IPS DF 6.9 (cell line): ENCODE data around the gene KRT2.

ENCODE experiments used
- DNase-seq: peaks from one replicate; pipeline ENCODE4 v3.0.0-alpha.2; 2013; ENCODE audit warnings: low read depth, low spot score
- H3K27ac ChIP-seq: one replicate; pipeline ENCODE4 v1.5.1; 2013; ENCODE audit warnings: low read length, control low read depth
- H3K27me3 ChIP-seq: 2 replicates; pipeline ENCODE4 v1.6.1; 2013; ENCODE audit warnings: mild to moderate bottlenecking, low read length; ENCODE audit not compliant: control insufficient read depth, insufficient read depth
- H3K36me3 ChIP-seq: 2 replicates; pipeline ENCODE4 v1.6.1; 2013; ENCODE audit warnings: low read length; ENCODE audit not compliant: control insufficient read depth, insufficient read depth
- H3K4me1 ChIP-seq: 2 replicates; pipeline ENCODE4 v1.6.1; 2013; ENCODE audit warnings: low read length; ENCODE audit not compliant: control insufficient read depth, insufficient read depth
- H3K4me3 ChIP-seq: 2 replicates; pipeline ENCODE4 v1.5.1; 2013; ENCODE audit warnings: mild to moderate bottlenecking, low read length
- H3K9me3 ChIP-seq: 2 replicates; pipeline ENCODE4 v1.6.1; 2013; ENCODE audit warnings: low read length, inconsistent platforms; ENCODE audit not compliant: control insufficient read depth, insufficient read depth
- WGBS: extraction: QIAGEN DNeasy Blood & Tissue Kit; methylation state at CpG from one replicate; pipeline ENCODE4 v1.1.7; 2013; ENCODE audit warnings: mixed read lengths, missing lambda C conversion rate; ENCODE audit not compliant: insufficient read length, insufficient coverage; 5-methylcytosine and 5-hydroxymethylcytosine counted together

The KRT2 gene

DNA sequence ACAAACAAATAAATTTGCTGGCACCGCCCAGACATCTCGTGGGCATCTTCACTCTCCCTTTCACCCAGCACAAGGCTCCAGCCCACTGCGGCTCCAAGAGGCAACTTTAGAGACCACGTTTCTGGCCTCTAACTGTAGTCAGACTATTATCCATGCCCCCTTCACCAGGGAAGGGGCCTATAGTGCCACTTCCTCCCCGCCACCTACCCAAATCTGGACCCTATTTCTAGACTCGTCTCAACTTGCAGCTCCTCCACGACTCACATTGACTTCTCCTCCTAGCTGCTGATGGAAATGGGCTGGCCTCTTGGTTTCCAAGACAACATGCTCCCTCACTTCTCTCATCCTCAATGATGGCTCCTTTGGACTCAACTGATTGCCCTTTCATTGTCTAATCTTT, 15.9 kb upstream of the KRT2 start:
- no peak for DNase-seq
- no peaks in the 10 kb centered on the region for H3K36me3 ChIP-seq
- no peaks in the 10 kb centered on the region for H3K27me3 ChIP-seq
- H3K4me1 ChIP-seq: no peaks in the 10 kb centered on the region
- no peaks in the 10 kb centered on the region for H3K9me3 ChIP-seq
- no peak overlapping the region for H3K27ac ChIP-seq
- WGBS: no CpG with 5 or more reads among the region's 7 CpGs
- no peak overlapping the region for H3K4me3 ChIP-seq

DNA sequence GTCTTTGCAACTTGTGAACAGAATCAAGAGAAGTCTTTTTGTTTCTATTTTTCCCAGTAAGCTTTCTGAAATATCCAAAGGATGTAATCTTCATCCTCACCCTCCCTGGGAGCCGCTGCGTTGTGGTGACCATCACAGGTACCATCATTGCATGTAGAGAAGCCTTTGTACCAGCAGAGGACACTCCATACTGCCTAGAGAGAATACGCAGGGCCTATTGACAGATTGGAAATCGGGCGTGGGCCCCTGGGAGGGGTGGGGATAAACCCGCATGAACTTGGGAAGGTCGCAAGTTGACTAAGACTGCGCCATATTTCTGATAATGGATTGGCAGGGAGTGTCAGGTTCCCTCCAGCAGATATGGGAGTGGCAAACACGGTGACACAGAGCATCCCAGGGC, 15.5 kb upstream of the KRT2 start:
- Histone ChIP-seq H3K36me3 (no peaks in the 10 kb centered on the region), H3K27me3 (no peaks in the 10 kb centered on the region), H3K4me3 (no peak overlapping the region), H3K9me3 (no peaks in the 10 kb centered on the region), H3K4me1 (no peaks in the 10 kb centered on the region), H3K27ac (no peak overlapping the region)
- DNase-seq: no peak
- WGBS: no CpG with 5 or more reads among the region's 9 CpGs

DNA sequence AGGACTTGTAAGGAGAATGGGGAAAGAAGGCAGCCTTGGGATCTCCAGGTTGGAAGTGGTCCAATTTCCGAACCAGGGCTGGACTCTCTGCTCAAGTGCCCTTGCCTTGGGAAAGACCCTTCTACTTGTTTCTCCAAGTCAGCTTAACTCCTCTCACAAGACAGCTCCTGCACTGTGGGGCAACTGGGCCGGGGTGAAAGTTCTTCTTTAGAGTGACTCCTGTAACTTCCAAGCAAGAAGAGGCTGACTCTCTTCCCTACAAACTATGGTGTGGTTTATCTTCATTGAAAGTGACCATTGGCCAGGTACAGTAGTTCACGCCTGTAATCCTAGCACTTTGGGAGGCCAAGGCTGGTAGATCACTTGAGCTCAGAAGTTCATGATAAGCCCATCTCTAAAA, 14.5 kb upstream of the KRT2 start:
- no CpG with 5 or more reads among the region's 3 CpGs for WGBS
- Histone ChIP-seq H3K36me3 (no peaks in the 10 kb centered on the region), H3K4me1 (no peaks in the 10 kb centered on the region), H3K9me3 (no peaks in the 10 kb centered on the region), H3K27me3 (no peaks in the 10 kb centered on the region), H3K4me3 (no peak overlapping the region), H3K27ac (no peak overlapping the region)
- DNase-seq: no peak

- H3K27ac ChIP-seq: no peak overlapping the region
- H3K27me3 ChIP-seq: no peaks in the 10 kb centered on the region
- no peak for DNase-seq
- no peaks in the 10 kb centered on the region for H3K9me3 ChIP-seq
- H3K36me3 ChIP-seq: no peaks in the 10 kb centered on the region
- no peak overlapping the region for H3K4me3 ChIP-seq
- no peaks in the 10 kb centered on the region for H3K4me1 ChIP-seq
These were observed 11.4 kb upstream of the KRT2 start for GRCh38 chr12:52663420-52663819.

- Histone ChIP-seq H3K27me3 (no peaks in the 10 kb centered on the region), H3K9me3 (no peaks in the 10 kb centered on the region), H3K4me3 (no peak overlapping the region), H3K27ac (no peak overlapping the region), H3K4me1 (no peaks in the 10 kb centered on the region), H3K36me3 (no peaks in the 10 kb centered on the region)
- no peak for DNase-seq
These were observed 10.9 kb upstream of the KRT2 start for GRCh38 chr12:52662918-52663229.

DNA sequence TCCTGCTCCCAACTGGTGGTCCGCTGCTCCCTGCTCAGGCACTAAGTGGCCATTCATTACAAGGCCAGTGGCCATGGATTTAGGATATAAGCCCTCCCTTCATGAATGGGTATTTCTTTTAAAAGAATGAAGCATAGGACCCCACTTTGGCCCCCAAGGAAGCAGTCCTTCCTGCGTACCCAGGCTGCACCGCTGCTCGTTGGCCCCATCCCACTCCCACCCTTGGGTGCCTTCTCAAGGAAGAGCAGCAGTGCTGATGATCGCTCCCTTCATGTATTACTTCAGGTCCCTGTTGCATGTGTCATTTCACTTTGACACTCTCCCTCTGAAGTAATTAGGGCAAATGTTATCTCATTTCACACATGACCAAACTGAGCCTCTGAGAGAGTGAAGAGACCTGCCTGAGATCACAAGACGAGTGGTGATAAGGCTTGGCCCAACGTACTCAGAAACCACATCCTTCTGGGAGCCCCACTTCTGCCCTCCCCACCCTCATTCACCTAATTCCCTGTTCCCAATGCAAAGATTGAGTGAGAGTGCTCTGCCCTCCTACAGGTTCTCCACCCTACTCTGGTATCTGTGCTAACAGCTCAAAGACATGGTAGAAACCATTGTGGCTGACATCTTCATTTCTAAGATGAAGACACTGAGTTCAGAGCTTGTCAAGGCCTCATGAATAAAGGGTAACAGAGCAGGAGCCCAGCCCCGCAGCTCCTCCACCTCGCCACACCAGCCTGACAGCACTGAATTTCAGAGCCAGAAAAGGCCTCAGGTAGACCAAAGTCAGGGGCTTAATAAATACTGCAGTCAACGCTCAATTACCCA, 10.3 kb upstream of the KRT2 start:
- no peak overlapping the region for H3K4me3 ChIP-seq
- no peaks in the 10 kb centered on the region for H3K36me3 ChIP-seq
- no CpG with 5 or more reads among the region's 10 CpGs for WGBS
- H3K27me3 ChIP-seq: no peaks in the 10 kb centered on the region
- no peaks in the 10 kb centered on the region for H3K9me3 ChIP-seq
- no peaks in the 10 kb centered on the region for H3K4me1 ChIP-seq
- no peak overlapping the region for H3K27ac ChIP-seq
- DNase-seq: no peak

DNA sequence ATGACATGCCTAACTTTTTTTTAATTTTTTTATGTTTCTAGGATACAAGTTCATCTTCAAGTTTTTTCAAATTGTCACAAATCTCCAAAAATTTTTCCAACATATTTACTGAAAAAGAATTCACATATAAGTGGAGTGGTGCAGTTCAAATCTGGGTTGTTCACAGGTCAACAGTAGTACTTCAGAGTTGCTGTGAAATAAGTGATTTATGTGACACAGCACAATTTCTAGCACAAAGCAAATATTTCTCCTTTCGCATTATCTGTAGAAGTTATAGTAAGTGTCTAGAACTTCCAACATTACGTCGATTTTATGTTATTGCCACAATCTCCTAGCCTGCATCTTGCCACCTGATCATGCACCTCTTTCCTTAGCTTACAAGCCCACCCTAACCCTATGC, 9.7 kb upstream of the KRT2 start:
- Histone ChIP-seq H3K36me3 (no peaks in the 10 kb centered on the region), H3K4me1 (no peaks in the 10 kb centered on the region), H3K4me3 (no peak overlapping the region), H3K27ac (no peak overlapping the region), H3K27me3 (no peaks in the 10 kb centered on the region), H3K9me3 (no peaks in the 10 kb centered on the region)
- WGBS: no CpG with 5 or more reads among the region's 3 CpGs
- DNase-seq: no peak

DNA sequence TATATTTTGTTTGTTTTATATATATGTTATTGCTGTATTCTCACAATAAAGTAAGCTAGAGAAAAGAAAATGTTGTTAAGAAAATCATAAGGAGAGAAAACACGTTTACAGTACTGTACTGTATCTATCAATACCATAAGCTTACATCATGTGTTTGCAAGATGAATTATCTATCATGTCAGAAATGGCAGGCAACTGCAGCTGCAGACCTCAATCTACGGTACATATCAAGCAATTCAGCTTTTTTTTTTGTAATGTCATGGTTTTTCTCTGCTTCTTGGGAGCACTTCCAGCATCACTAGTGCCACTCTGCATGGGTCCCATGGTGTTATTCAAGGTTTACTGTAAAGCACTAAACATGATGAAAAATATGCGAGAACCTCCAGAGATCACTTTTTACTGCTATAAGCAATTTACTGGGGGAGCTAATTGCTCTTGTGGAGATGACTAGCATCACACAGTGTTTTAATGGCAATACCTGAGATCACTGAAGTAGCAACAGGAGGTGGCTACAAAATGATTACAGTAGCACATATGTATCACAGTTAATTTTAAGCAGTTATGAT, 9.0 kb upstream of the KRT2 start:
- Histone ChIP-seq H3K27me3 (no peaks in the 10 kb centered on the region), H3K4me3 (no peak overlapping the region), H3K27ac (no peak overlapping the region), H3K9me3 (no peaks in the 10 kb centered on the region), H3K4me1 (no peaks in the 10 kb centered on the region), H3K36me3 (no peaks in the 10 kb centered on the region)
- DNase-seq: no peak
- no CpG with 5 or more reads among the region's 3 CpGs for WGBS

DNA sequence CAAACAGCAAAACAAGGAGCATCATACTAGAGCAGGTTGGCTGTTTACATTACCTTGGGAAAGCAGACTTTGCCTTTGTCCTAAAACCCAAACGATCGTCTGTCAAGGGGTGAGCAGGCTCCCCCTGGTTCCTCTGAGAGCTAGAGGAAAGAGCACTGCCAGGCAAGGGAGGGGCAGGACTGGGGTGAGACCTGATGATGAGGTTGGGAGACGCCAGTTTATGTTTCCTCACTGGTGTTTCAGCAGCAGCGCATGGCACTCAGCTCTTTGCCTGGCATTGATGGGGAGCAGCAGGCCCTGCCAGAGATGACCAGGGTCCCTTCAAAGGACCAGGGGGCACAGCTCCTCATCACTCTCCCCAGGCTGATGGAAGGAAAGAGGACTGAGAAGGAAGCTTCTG, 7.9 kb upstream of the KRT2 start:
- H3K9me3 ChIP-seq: no peaks in the 10 kb centered on the region
- H3K36me3 ChIP-seq: no peaks in the 10 kb centered on the region
- no peaks in the 10 kb centered on the region for H3K4me1 ChIP-seq
- H3K27me3 ChIP-seq: no peaks in the 10 kb centered on the region
- no peak for DNase-seq
- WGBS: no CpG with 5 or more reads among the region's 4 CpGs
- H3K27ac ChIP-seq: no peak overlapping the region
- no peak overlapping the region for H3K4me3 ChIP-seq

DNA sequence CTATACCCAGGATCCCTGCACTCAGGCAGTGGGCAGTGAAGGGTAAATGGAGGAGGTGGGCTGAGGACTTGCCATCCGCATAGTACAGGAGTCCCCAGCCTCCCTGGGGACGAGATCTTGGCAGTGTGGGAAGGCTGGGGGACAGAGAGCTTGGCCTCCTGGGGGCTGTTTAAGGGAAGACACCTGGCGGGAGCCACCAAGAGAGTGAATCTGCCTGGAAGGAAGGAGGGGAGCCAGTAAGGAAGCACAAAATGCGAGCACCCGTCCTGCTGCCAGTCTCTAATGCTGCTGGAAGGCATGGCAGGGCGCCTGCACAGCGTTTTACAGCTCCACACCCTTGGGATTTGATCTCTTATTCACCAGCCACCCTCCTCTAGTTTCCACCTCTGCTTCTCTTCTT, 7.4 kb upstream of the KRT2 start:
- Histone ChIP-seq H3K27ac (no peak overlapping the region), H3K4me3 (no peak overlapping the region), H3K4me1 (no peaks in the 10 kb centered on the region), H3K9me3 (no peaks in the 10 kb centered on the region), H3K36me3 (no peaks in the 10 kb centered on the region), H3K27me3 (no peaks in the 10 kb centered on the region)
- no peak for DNase-seq
- WGBS: no CpG with 5 or more reads among the region's 7 CpGs

DNA sequence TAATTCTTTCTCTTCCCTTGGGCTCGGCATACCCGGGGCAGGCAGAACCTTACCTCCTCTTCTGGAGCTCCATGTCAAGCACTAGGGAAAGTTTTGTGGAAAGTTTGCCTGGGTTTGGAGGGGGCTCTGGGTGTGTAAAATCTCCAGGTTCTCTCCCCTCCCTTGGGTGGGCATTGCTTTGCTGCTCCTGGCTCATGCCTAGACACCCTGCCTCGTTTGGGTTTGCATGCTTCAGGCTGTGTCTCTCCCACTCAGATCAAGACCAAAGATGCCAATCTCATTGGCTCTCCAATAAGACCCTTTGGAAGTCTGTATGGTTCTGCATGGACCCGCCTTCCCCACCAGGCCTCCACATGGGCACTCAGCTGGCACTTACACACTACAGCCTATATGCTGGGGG, 6.2 kb upstream of the KRT2 start:
- WGBS: no CpG with 5 or more reads among the region's 4 CpGs
- no peak overlapping the region for H3K27ac ChIP-seq

More for the DNA sequence above, 6.2 kb upstream of the KRT2 start:
- no peaks in the 10 kb centered on the region for H3K4me1 ChIP-seq
- no peaks in the 10 kb centered on the region for H3K27me3 ChIP-seq
- H3K36me3 ChIP-seq: no peaks in the 10 kb centered on the region
- DNase-seq: no peak
- H3K4me3 ChIP-seq: no peak overlapping the region
- H3K9me3 ChIP-seq: no peaks in the 10 kb centered on the region
